ENCODE measurements around the gene CSRNP2.

DNA sequence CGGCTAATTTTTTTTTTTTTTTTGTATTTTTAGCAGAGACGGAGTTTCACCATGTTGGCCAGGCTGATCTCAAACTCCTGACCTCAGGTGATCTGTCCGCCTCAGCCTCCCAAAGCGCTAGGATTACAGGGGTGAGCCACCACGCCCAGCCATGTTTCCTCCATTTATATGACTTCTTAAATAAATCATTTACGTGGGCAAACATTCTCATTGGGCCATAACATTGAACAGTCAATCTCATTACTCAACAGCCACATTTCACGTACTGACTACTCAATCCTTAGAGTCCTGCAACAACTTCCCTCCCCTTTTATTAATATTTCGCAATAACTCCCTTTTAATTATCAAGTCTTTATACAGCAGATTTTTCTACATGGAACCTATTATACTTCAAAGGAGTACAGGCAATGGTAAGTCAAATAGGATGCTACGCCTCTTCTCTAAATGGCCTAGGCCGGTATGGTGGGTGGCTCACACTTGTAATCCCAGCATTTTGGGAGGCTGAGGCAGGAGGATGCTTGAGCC lies 7.4 kb upstream of the CSRNP2 start:
- TF ChIP-seq, protein P1, sequence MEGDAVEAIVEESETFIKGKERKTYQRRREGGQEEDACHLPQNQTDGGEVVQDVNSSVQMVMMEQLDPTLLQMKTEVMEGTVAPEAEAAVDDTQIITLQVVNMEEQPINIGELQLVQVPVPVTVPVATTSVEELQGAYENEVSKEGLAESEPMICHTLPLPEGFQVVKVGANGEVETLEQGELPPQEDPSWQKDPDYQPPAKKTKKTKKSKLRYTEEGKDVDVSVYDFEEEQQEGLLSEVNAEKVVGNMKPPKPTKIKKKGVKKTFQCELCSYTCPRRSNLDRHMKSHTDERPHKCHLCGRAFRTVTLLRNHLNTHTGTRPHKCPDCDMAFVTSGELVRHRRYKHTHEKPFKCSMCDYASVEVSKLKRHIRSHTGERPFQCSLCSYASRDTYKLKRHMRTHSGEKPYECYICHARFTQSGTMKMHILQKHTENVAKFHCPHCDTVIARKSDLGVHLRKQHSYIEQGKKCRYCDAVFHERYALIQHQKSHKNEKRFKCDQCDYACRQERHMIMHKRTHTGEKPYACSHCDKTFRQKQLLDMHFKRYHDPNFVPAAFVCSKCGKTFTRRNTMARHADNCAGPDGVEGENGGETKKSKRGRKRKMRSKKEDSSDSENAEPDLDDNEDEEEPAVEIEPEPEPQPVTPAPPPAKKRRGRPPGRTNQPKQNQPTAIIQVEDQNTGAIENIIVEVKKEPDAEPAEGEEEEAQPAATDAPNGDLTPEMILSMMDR (IDR thresholded peaks at IDR 0.05) = no peak
- no peak for TF ChIP-seq POLR2A (IDR thresholded peaks at IDR 0.05)

Measured in uterus (tissue), 2 donors.